ENCODE measurements around the gene CACNA2D2.

The CACNA2D2 gene

DNA sequence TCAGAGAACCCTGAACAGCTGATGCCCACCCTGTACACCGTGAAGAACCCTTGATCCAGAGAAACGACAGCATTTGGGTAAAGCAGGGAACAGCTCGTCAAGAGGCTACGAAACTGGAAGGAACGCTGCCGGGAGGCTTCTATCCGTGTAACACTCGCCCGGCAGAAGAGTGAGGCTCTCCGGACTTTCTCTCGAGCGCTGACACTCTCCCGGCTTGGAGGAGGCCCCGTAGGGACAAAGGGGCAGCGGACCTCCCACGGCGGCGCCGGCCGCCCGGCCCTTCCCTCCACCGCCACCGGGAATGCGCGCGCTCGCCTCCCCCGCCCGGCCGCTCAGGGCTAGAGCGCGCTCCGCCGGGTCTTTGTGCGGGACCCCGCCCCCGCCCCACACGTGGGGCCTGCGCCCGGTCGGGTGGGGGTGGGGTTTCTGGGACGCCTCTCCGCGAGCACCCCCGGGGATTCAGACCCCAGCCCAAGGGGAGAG is 182.5 kb downstream of the CACNA2D2 start:
- in situ Hi-C loops (cut with MboI; ENCODE audit: low sequenced_read_pairs) = no loop called here

DNA sequence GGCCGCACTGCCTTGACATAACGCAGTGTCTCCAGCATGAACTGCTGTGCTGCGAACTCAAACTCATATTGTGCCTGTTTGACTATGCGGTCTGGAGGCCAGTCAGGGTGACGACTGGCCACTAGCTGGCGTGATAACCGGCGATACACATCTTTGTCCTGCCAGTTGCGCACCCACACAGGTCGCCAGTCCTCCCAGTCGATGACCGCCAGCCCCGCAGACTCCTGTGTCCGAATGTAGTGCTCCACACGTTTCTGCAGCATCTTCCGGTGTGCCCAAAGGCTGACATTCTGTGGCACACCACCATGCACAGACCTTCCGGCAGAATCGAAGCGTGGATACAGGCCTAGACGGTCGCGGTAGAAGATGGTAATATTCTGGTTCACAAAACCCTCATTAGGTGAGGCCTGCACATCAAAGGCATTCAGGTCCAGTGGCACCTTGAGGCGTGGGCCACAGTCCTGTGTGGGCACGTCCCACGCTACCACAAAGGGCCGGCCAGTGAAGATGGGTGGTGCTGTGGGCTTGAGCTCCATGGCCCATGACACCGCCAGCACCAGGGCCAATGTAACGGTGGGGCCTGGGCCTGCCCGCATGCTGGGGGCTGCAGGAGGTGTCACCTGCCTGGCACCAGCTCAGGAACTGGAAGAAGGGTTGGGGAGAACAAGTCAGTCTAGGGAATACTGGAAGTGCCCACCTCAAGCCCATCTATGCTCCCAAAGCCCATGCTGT is 183.4 kb downstream of the CACNA2D2 start:
- in situ Hi-C loops (cut with MboI; ENCODE audit: low sequenced_read_pairs) = no loop called here

- in situ Hi-C loops (cut with MboI; ENCODE audit: low sequenced_read_pairs) = no loop called here
Observed at GRCh38 chr3:50319181-50319893, 184.1 kb downstream of the CACNA2D2 start.

DNA sequence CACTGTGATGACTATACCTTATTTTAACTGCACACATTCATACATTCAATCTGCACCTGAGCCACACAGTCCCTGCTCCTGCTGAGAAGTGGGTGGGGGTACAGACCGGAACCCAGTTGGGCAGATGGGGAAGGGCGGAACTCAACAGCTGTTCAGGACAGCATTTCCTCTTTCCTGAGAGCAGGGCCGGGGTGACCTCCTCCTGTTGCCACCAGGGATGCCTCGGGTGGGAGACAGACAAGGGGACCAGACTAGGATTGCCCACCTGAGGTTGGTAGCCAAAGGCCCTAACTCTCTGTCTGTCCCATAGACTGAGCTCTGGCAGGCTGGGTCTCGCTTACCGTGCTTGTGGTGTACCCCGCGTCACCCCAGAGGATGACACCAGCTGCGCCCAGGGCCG is 184.8 kb downstream of the CACNA2D2 start:
- in situ Hi-C loops (cut with MboI; ENCODE audit: low sequenced_read_pairs) = no loop called here

DNA sequence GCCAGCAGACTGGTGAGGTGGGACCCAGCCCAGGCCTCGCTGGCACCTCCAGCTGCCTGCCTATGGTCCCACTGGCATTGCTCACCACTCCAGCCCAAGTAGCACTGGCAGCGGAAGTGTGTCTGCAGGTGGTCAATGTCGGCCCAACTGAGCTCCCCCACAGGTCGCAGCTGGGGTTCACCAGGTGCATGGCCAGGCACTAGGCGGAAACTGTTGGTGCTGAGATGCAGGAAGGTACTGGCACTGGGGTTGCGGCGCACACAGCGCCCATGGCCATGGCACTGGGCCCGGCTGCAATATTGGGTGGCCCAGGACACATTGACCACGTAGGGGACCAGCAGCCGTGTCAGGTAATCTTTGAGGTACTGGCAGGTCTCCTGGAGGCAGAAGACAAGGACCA is 185.3 kb downstream of the CACNA2D2 start:
- in situ Hi-C loops (cut with MboI; ENCODE audit: low sequenced_read_pairs) = no loop called here

- in situ Hi-C loops (cut with MboI; ENCODE audit: low sequenced_read_pairs) = no loop called here
Observed at GRCh38 chr3:50317300-50317699, 186.1 kb downstream of the CACNA2D2 start.

GRCh38 chr3:50316657-50317242 is 186.7 kb downstream of the CACNA2D2 start:
- in situ Hi-C loops (cut with MboI; ENCODE audit: low sequenced_read_pairs) = no loop called here

GRCh38 chr3:50314816-50315215 is 188.6 kb downstream of the CACNA2D2 start:
- in situ Hi-C loops (cut with MboI; ENCODE audit: low sequenced_read_pairs) = no loop called here

DNA sequence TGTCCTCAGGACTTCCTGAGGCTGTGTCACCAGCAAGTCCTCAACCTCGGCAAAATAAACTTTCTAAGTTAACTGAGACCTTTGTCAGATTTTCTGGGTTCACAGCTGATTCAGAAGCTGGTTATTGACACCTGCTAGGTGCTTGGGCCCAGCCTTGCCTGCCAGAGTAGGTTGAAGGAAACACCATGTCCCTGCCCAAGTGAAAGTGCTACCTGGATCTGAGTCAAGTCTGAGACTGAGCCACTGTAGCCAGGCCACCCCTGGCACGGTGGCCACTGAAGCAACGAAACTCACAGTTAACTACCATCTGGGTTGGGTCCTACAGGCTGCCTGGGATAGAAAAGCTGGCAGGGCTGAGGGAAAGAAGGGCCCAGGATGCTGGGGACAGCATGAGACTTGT is 189.1 kb downstream of the CACNA2D2 start:
- in situ Hi-C loops (cut with MboI; ENCODE audit: low sequenced_read_pairs) = no loop called here

Measured in HL-60/S4 (cell line).